Vagina (tissue), 2 donors: ENCODE results near the gene SLC22A23.
"Not testable (repeated sequence)": the region's sequence is repeated elsewhere in the genome, so short reads cannot be mapped to it uniquely, and the experiment has no call there.

ENCODE experiments used
- POLR2A ChIP-seq, 2 donors: fragments of 450-650 bp; IDR thresholded peaks; one replicate each; pipeline ENCODE4 v1.6.1; 2017; ENCODE audit warnings: antibody characterized with exemption in 2 of 2, mild to moderate bottlenecking in 2 of 2, moderate library complexity in 2 of 2
- POLR2AphosphoS5 ChIP-seq, 2 donors: sonication (generic); formaldehyde crosslinking; IDR thresholded peaks; one replicate each; pipeline ENCODE4 v1.9.0; 2017; ENCODE audit warnings: antibody characterized with exemption in 2 of 2, mild to moderate bottlenecking in 2 of 2, low read depth in 1 of 2; ENCODE audit not compliant: insufficient read depth in 1 of 2
- TF ChIP-seq, protein P1 (sequence below), 3 experiments: fragments of 450-650 bp in 2 of 3; fragments of 200-600 bp in 1 of 3; sonication (generic) in 1 of 3; IDR thresholded peaks; one replicate each; pipeline ENCODE4 v1.5.1; 2017 to 2019; ENCODE audit warnings: antibody characterized with exemption in 3 of 3, mild to moderate bottlenecking in 2 of 3, moderate library complexity in 2 of 3

DNA sequence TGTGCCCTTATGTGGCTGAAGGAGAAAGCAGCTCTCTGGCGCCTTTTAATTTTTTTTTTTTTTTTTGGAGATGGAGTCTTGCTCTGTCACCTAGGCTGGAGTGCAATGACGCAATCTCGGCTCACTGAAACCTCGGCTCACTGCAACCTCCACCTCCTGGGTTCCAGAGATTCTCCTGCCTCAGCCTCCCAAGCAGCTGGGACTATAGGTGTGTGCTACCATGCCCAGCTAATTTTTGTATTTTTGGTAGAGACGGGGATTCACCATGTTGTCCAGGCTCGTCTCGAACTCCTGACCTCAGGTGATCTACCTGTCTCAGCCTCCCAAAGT, 212.1 kb downstream of the SLC22A23 start:
- not testable (repeated sequence) for TF ChIP-seq POLR2A (IDR thresholded peaks at IDR 0.05); POLR2AphosphoS5 (IDR thresholded peaks at IDR 0.05; ENCODE audit: insufficient read depth in 1 of 2, low read depth in 1 of 2)
- TF ChIP-seq, protein P1, sequence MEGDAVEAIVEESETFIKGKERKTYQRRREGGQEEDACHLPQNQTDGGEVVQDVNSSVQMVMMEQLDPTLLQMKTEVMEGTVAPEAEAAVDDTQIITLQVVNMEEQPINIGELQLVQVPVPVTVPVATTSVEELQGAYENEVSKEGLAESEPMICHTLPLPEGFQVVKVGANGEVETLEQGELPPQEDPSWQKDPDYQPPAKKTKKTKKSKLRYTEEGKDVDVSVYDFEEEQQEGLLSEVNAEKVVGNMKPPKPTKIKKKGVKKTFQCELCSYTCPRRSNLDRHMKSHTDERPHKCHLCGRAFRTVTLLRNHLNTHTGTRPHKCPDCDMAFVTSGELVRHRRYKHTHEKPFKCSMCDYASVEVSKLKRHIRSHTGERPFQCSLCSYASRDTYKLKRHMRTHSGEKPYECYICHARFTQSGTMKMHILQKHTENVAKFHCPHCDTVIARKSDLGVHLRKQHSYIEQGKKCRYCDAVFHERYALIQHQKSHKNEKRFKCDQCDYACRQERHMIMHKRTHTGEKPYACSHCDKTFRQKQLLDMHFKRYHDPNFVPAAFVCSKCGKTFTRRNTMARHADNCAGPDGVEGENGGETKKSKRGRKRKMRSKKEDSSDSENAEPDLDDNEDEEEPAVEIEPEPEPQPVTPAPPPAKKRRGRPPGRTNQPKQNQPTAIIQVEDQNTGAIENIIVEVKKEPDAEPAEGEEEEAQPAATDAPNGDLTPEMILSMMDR (IDR thresholded peaks at IDR 0.05): not testable (repeated sequence)
